Ureter (tissue), 1 donor: ENCODE measurements around the gene SLC2A2. TPM values are rescaled to one million over a fixed set of nuclear protein-coding genes. Genes with fewer than 3 reads are reported as not detected.

ENCODE experiments used
- DNase-seq: peaks from one replicate; pipeline ENCODE4 v3.0.0-alpha.2; 2020; ENCODE audit warnings: low spot score
- total RNA-seq: library from RNA; stranded (reverse); gene quantifications from one replicate; pipeline ENCODE4 v1.2.4, GENCODE V29; 2023
- donor health status: DM: yes; HTN: yes; CAD: no.

SLC2A2 gene
- total RNA-seq, 1 donor from 2014 or later = not detected

DNA sequence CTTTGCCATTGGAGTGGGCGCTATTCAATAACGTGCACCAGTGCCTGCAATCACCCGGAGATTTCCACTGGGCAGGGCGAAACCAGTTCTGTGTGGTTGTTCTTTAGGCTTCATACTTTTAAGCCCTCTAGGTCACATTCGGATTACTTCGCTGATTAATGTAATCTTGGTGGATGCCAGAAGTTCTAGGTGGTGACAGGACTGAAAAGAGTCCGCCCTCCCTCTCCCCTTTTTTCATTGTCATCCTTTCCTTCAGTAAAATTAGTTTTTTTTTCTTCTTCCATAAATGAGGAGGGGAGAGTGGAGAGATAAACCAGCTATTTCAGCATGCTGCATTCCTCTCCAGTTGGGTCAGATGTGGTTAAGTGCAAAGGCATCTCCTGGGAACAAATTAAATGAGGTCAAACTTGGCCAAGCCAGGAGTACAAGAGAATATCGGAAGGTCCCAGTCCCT, 2.3 kb upstream of the SLC2A2 start:
- DNase-seq = no peak

DNA sequence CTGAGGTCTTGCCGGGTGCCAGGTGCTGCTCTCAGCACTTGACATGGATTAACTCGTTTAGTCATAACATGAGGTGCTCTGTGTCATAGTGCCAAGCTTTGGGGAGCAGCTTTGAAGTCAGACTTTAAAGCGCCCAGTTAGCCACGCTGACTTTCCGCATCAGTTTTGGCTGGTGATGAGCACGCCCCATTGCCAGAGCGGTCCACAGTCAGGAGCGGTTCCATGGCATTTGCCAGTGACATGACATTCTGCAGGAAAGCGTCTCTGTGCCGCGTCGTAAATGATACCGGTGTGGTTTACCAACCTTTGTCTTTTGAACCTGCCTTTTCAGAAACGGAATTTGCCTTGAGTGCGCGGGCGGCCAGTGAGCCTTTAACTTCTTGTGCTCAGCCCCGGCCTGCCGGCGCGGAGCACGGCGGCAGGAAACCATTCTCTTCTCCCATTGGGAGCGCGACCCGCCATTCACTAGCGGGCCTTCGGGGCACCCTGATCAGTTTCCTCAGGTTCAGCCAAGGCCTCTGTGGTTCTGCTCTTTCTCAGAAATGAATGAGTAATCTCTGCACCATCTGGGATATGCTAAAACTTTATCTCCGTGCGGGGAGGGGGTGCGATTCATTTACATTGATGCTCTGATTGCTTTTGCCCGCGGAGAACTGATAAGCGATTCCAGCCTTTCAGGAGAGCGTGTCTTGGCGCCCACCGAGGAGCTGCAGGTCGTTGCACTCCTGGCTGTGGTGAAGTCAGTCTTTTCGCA, 1.7 kb upstream of the SLC2A2 start:
- DNase-seq = peak; percentile 53

DNA sequence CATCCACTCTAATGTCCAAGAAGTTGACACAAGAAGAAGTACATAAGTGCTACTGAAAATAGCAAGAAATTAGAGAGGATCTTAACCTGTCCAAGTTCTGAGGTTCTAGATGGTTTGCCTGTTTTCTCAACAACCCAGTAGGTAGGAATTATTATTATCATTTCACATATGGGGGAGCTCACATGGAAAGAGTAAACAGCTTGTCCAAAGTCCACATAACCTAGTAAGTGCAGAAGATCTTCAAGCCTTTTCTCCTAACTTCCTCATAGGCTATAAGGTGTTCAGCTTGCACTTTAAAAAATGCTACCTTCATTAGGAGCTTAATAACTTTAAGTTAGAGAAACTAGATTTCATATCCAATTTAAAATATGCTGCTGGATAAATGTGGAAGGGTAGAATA, 3.0 kb downstream of the SLC2A2 start:
- no peak for DNase-seq

DNA sequence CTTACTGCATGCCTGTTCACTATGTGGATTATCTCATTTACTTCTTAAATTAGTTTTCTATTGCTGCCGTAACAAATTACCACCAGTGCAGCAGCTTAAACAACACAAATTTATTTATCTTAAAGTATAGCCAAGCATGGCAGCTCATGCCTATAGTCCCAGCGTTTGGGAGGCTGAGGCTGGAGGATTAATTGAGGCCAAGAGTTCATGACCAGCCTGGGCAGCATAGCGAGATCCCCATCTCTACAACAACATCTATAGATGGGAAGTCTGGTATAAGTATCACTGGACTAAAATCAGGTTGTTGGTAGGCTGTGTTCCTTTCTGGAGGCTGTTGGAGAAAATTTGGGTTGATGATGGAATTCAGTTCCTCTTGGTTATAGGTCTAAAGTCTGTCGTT, 5.1 kb downstream of the SLC2A2 start:
- no peak for DNase-seq

DNA sequence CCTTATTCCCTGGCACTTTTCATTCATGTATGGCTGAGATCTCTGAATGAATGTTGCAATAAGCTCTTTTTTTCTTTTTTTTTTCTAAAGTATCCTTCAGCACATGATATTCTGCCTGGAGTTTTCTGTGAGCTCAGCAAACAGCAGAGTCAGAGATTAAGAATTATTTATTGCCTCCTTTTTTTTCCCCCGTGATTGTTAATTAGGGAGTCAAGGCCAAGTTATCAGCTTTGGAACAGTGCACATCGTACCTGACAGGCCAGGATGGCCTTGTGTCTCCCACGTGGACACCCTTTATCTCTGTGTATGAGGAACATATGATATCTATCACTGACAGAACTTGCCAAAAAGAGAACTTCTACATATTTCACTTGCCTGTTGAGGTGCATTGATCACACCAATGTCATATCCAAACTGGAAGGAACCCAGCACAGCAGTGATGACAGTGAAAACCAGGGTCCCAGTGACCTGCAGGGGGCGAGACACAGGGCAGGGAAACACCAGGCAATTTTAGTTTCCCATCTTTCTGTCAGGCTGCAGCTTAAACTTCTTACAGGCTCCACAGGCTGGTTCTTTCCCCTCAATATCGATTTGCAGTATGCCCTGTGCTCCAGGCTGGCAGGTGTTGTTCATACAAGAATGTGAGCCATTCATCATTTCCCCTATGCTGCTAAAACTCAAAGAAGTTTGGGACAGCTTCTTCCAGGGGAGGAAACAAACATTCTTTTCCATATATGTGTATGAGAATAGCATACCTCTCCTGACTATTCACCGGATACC, 8.2 kb downstream of the SLC2A2 start:
- DNase-seq = no peak

DNA sequence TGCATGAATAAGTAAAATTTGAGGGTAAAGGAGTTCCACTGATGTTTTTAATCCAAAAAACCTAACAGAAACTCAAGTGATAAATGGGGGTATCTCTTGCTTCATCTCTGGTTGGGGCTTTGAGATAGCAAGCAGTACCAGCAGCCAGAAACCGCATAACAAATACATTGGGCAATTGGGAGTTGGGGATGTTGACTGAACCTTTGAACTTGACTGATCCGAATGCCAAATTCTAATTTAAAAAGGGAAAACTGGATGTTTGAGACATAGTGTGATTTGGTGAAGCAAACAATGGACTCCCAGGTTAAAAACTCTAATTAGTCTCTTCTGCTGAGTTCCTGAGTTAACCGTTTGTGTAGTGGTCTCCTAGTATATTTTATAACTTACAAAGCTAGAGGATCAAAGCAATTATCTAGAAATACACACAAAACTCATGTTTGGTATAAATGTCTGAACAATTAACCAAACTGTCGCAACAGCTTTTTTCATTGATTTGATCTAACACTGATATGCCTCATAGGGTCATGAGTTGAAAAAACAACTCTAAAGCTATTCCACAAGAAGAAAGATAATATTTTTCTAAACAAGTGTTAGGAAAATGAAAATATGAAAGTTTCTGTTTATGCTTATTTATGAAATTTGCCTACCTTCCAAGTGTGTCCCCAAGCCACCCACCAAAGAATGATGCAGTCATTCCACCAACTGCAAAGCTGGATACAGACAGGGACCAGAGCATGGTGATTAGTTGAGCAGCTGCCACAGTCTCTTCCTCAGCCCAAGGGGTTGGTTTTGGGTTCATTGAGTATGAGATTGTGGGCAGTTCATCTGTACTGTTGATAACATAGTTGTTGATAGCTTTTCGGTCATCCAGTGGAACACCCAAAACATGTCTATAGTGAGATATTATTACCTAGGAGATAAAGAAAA, 12.4 kb downstream of the SLC2A2 start:
- no peak for DNase-seq

DNA sequence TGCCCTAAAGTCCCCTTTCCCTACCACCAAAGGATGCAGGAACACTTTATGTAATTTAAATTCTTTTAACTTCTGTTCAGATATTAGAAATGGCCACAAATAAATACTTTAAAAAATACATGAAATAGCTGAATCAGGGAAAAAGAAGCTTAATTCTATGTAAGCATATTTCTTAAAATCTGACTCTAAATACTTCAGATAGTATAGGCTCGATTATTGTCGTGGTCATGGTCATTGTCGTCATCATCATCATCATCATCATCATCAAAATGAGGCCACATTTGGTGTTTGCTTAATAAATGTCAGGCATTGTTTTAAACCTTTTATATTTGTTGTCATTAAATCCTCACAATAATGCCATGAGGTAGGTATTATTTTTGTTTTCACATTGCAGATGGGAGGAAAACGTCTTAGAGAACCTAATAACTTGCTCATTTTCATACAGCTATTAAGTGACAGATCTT, 14.6 kb downstream of the SLC2A2 start:
- DNase-seq = no peak

DNA sequence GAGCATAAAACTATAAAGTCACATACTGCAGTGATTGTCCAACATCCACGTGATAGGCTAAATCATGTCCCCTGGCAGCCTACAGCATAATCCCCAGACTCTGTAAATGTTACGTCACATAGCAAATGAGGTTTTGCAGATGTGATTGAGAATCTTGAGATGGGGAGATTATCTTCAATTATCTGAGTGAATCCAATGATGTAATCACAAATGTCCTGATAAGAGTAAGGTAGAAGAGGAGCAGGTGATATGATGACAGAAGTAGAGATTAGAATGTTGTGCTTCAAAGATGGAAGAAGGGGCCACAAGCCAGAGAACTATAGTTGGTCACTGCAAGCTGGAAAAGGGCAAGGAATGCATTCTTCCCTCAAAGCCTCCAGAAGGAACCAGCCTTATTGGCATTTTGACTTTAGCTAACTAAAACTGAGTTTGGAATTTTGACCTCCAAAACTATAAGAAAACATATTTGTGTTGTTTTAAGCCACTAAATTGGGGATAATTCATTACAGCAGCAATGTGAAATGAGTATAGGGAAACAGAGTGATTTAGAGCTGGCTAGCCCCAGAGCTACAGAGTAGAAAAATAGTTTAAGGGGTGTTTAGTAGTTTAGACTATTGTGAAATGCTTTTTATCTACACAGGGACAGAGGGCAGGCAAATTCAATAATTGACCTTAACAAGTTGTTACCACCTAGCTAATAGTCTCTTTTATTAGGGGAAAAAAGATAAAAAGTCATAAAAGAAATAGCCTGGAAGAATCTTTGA, 15.2 kb downstream of the SLC2A2 start:
- DNase-seq = no peak

DNA sequence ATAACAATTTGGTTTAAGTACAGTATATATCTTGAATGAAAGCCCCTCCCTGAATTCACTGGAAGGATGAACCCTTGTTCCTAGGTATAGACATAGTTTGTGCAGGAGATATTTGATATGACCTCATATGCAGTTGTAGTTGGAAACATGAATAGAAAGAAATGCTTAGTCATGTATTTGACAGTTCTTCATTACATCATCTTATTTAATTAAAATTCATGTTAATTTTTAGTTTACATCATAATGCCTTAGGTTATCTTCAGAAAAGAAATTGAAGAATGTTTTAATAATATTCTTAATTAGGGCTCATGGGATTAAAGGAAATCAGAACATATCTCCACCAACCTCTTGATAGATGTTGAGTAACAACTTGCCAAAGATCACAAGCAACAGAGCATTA, 19.2 kb downstream of the SLC2A2 start:
- no peak for DNase-seq

DNA sequence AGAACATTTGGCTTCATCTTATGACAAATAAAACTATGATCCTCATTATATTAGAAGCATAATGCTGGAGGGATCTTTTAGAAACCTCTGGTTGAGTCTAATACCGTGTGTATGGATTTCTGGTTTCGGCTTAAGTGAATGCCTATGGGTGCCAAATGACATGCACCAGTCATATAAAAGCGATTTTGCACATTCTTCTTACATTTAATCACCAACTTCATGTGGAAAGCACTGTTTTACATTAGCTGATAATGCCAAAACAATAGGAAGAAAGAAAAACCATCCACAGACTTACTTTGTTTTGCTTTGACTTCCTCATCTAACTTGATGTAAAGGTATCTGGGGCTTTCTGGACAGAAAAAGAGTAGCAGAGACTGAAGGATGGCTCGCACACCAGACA, 20.9 kb downstream of the SLC2A2 start:
- no peak for DNase-seq

DNA sequence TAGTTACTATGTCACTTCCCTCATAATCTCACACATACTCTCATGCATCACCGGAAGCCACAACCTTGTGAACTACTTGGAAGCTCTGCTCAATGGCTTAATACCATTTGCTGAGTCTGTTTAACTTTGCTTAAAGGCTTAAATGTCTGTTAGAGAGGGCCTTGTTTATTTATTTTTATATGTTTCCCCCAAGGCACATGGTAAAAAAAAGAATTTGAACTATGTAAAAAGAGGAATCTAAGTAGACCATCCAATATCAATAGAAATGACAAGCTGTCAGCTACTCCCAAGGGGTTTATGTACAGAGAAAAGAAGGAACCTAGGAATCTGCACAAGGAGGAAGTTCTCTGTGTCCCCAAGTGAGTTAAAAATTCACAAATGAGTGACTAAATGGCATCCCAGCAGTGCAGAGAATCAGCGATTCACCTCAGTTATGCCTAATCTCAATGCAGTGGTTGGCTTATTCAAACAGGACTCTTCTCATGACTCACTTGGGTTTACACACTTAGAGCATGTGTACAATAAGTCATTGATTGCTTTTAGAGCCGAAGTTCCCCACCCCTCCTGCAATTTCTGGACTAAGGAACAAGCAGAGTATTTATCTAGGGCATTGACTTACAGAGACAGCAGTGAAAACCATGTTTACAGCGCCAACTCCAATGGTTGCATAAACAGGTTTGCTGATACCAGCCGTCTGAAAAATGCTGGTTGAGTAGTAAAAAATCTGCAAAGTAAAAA, 24.4 kb downstream of the SLC2A2 start:
- no peak for DNase-seq

DNA sequence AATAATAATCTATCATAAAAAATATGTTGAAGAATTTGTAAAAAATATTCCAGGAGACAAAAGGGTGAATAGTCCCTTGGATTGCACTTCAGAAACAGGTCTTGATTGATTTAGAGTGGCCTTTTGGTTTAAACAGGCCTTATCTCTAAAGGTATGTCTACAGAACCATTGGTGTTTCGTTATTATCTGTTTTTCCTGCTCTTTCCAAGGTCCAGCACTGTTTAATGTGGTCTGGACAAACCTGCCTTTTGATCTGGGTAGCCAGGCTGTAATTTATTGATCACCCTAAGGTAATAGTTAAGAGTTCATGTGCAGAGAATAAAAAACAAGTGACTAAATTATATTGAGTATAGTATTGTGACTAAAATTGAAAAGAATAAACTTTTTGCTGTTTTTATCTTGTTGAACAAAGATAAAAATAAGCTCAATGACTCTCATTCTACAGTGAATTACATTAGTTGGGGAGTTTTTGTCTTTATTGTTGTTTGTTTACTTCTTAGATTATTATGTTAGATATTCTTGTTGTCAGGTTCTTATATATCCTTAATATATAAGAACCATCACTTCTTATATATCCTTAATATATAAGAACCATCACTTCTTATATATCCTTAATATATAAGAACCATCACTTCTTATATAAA, 25.1 kb downstream of the SLC2A2 start:
- DNase-seq = no peak

DNA sequence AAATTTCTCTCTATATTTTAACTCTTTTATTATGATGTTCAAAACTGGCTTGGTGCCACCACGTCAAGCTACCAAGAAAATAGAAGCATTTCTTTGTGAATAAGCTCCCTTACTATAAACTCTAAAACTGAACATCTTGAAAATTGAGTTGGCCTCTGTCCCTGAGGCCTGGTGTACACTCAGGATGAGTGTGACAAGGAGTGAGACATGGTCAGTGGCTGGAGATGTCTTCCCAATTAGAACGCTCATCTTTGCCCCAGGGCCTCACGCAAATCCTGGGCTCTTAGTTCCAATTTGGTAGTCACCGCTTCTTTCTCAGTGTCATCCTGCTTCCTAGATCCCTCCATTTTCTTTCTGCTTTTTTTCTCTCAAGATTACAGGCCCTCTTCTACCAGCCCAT, 26.2 kb downstream of the SLC2A2 start:
- no peak for DNase-seq

DNA sequence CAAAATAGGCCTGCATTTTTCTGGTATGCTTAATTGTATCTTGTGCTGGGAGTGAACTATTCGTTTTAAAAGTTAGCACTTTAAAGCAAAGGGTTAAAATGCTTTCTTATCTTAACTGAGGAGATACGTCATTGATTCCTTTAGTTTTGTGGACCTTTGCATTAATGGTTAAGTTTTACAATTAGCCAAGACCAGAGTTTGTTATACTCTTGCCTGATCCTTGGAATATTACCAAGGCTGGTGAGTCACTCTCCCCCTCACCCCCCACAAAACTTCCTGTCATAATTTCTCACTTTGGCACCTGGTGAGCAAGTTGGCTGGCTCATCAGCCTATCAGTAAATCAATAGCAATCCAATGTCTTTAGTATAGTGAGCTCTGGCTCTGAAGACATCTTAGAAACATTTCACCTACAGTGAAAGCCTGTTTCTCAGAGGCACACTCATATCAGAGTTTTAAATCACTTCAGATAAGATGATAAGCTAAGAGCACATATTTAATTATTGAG, 26.7 kb downstream of the SLC2A2 start:
- DNase-seq = peak; percentile 55

DNA sequence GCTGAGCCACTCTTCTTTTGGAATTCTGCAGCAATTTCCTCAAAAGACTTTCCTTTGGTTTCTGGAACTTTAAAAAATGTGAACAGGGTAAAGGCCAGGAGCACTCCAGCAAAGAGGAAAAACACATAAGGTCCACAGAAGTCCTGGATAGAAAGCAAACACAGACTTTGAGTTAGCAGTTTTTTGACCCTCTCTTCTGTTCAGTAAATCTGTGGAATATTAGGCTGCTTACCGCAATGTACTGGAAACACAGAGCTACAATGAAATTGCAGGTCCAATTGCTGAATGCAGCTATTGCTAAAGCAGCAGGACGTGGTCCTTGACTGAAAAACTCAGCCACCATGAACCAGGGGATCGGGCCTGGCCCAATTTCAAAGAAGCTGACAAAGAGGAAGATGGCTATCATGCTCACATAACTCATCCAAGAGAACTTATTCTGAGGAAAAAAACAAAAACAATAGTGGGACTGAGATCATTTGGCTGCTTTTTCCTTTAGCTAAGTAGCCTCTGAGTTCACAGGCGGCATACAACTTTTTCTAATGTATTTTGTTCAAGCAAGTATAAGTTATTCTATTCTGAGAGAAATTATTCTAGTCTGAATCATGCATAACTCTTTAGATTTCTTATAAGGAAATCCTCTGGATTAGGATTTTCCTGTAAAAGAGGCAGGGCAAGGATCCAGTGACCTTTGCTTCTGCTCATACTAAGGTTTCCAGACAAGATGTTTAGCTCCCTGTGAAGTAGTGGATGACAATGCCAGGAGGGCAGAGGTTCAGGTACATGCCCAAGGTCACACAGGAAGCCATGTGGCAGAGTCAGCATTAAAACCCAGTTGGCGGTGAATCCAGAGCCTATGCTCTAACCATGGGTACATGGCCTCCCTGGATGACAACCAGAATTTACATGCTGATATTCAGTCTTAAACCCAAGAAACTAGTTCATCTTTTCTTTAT, 28.3 kb downstream of the SLC2A2 start:
- no peak for DNase-seq

DNA sequence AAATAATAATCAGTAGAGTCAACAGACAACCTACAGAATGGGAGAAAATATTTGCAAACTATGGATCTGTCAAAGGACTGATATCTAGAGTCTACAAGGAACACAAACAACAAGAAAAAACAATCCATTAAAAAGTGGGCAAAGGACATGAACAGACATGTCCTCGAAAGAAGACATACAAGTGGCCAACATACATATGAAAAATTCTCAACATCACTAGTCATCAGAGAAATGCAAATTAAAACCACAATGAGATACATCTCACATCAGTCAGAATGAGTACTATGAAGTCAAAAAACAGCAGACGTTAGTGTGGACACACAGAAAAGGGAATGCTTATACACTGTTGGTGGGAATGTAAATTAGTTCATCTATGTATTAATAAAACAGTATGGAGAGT, 33.7 kb downstream of the SLC2A2 start:
- no peak for DNase-seq

DNA sequence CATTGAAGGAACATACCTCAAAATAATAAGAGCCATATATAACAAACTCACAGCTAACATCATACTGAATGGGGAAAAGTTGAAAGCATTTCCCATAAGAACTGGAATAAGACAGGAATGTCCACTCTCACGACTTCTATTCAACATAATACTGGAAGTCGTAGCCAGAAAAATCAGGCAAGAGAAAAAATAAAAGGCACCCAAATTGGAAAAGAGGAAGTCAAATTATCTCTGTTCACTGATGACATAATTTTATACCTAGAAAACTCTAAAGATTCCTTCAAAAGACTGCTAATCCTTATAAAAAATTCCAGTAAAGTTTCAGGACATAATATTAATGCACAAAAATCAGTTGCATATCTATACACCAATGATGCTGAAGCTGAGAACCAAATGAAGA, 34.9 kb downstream of the SLC2A2 start:
- no peak for DNase-seq

DNA sequence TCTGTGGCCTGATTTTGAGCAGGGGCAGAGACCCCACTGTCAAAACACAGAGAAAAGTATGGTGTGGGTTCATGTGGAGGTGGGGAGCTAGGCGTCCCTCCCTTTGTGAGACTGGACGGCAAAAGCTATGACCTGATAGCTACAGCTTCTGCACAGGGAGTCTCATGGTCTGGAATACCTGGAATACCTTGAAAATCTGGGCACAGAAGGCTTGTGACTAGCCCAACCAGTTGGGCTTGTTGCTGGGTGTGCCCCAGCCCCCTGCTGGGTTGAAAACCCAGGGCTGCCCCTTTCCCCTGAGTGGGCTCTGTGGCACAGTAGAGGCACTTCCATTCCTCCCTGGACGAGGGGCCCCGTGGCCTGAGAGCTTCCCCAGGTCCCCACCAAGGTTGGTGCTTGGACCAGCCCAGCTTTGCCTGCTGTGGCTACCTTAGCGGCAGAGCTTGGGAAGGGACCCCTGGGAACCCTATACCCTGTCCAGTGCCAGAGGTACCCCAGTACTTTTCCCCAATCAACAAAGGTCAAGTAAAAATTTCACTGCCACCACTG, 37.3 kb downstream of the SLC2A2 start:
- DNase-seq = no peak
